Stimulated activated CD8-positive, alpha-beta memory T cell treated with anti-CD3 and anti-CD28 coated beads, Interleukin-12 subunit alpha, Interleukin-12 subunit beta, amount 100 ng/mL, for 24 hours (primary cell): ENCODE results near the gene CENPO.

Experiments
- DNase-seq: peaks from one replicate; pipeline ENCODE4 v3.0.0-alpha.2; 2020; ENCODE audit errors: extremely low read depth

The CENPO gene

GRCh38 chr2:24792874-24793760 is at the start of gene CENPO, which contains the start of gene PTRHD1:
CENPO (plus strand) TSS chr2:24793425; CDS start chr2:24793920, 495 bp downstream.
PTRHD1 (minus strand) TSS chr2:24793391; CDS start chr2:24793377, 14 bp downstream.
- peak; percentile 87 for DNase-seq

GRCh38 chr2:24743924-24744323 is 49.3 kb upstream of the CENPO start:
- no peak for DNase-seq

- no peak for DNase-seq
These were observed 48.9 kb upstream of the CENPO start for GRCh38 chr2:24744356-24744755.

GRCh38 chr2:24745825-24746224 is 47.4 kb upstream of the CENPO start:
- DNase-seq, result no peak

- no peak for DNase-seq
These were observed 45.9 kb upstream of the CENPO start for GRCh38 chr2:24747299-24747698.

GRCh38 chr2:24749069-24749691 is 44.0 kb upstream of the CENPO start:
- no peak for DNase-seq

GRCh38 chr2:24754985-24755705 is 38.1 kb upstream of the CENPO start:
- DNase-seq, result no peak

GRCh38 chr2:24756789-24757188 is 36.4 kb upstream of the CENPO start:
- DNase-seq, result no peak

GRCh38 chr2:24761866-24762265 is 31.4 kb upstream of the CENPO start:
- no peak for DNase-seq

- no peak for DNase-seq
These were observed 30.7 kb upstream of the CENPO start for GRCh38 chr2:24762518-24762917.

- no peak for DNase-seq
These were observed 29.4 kb upstream of the CENPO start for GRCh38 chr2:24763843-24764242.

GRCh38 chr2:24766609-24767008 is 26.6 kb upstream of the CENPO start:
- no peak for DNase-seq

- DNase-seq, result no peak
These were observed 25.2 kb upstream of the CENPO start for GRCh38 chr2:24768013-24768412.

GRCh38 chr2:24768601-24769000 is 24.6 kb upstream of the CENPO start:
- no peak for DNase-seq

GRCh38 chr2:24771061-24771460 is 22.2 kb upstream of the CENPO start:
- no peak for DNase-seq

- DNase-seq, result no peak
These were observed 21.2 kb upstream of the CENPO start for GRCh38 chr2:24771764-24772586.

- DNase-seq, result no peak
These were observed 18.9 kb upstream of the CENPO start for GRCh38 chr2:24774373-24774772.

- DNase-seq, result no peak
These were observed 14.1 kb upstream of the CENPO start for GRCh38 chr2:24779116-24779515.

- no peak for DNase-seq
These were observed 9.6 kb upstream of the CENPO start for GRCh38 chr2:24783641-24784040.

- DNase-seq, result no peak
These were observed 7.4 kb upstream of the CENPO start for GRCh38 chr2:24785671-24786321.

GRCh38 chr2:24787532-24787931 is 5.7 kb upstream of the CENPO start:
- DNase-seq, result no peak
